Heart left ventricle (tissue), 13 donors: ENCODE data around the gene CPT1B.

Experiments used
- CTCF ChIP-seq, 12 donors: fragments of 200-600 bp; sonication (generic) in 4 of 12; IDR thresholded peaks; one replicate each; pipeline versions ENCODE4 v1.5.0 to v1.8.0; 2018 to 2022; ENCODE audit warnings: antibody characterized with exemption in 12 of 12, mild to moderate bottlenecking in 5 of 12
- POLR2A ChIP-seq, 2 donors: fragments of 450-650 bp; IDR thresholded peaks; one replicate each; pipeline ENCODE4 v1.6.1; 2017; ENCODE audit warnings: antibody characterized with exemption in 2 of 2, mild to moderate bottlenecking in 2 of 2, moderate library complexity in 2 of 2
- donor health status: ischemic (EF 13 %, LVEDD 7.1; RV severe dilation, severe dysfunction).
- donor health status: DM: no; HTN: yes; CAD: no.
- donor health status: DM: no; HTN: no; CAD: no.
- donor health status: ischemic (EF 25% LVEDD 6.9; RV normal size, moderate dysfunction).
- donor health status: ischemic (EF 25% LVEDD 5.7; RV mildly dilated, moderate dysfunction).
- donor health status: ischemic (EF 35%, LVEDD 5.7; RV mildly dilated, moderate dysfunction).
- donor health status: nonischemic (EF 11% LVEDD 7.7; RV severe dilation, severe dysfunction).
- donor health status: DM: yes; HTN: yes; CAD: no.
- donor health status: PGD.
- donor health status: ischemic (EF 29% LVEDD 5.4; RV normal size, mild dysfunction).
- donor health status: nonischemic (EF 23%, LVEDD 6.1; RV moderate dilation, normal function).

GRCh38 chr22:50535113-50535512 lies 43.1 kb downstream of the CPT1B start:
- TF ChIP-seq CTCF (IDR thresholded peaks at IDR 0.05): no peak
- no peak for TF ChIP-seq POLR2A (IDR thresholded peaks at IDR 0.05)
